Measurements from ENCODE around the gene STK24. TPM values are rescaled to one million over a fixed set of nuclear protein-coding genes. Genes with fewer than 3 reads are reported as not detected.

STK24 gene
- total RNA-seq, 2 donors from 2014 or later, result 55.8 to 63.2 TPM

GRCh38 chr13:98439896-98440295 is 137.0 kb downstream of the STK24 start:
- Histone ChIP-seq H3K4me3 (no peak overlapping the region), H3K9me3 (no peaks in the 10 kb centered on the region), H3K27me3 (no peaks in the 10 kb centered on the region), H3K4me1 (no peaks in the 10 kb centered on the region), H3K36me3 (peaks cover 8% of the 10 kb centered on the region), H3K27ac (no peak overlapping the region)
- no peak for DNase-seq (ENCODE audit: low spot score)
- no peak for TF ChIP-seq CTCF (IDR thresholded peaks at IDR 0.05)

GRCh38 chr13:98439126-98439828 is 137.6 kb downstream of the STK24 start:
- H3K27ac ChIP-seq, result no peak overlapping the region
- DNase-seq (ENCODE audit: low spot score), result no peak
- no peaks in the 10 kb centered on the region for H3K27me3 ChIP-seq
- H3K9me3 ChIP-seq, result no peaks in the 10 kb centered on the region
- H3K4me1 ChIP-seq, result no peaks in the 10 kb centered on the region
- no peak overlapping the region for H3K4me3 ChIP-seq
- TF ChIP-seq CTCF (IDR thresholded peaks at IDR 0.05), result no peak
- peaks cover 8% of the 10 kb centered on the region for H3K36me3 ChIP-seq

GRCh38 chr13:98438246-98439125 is 138.4 kb downstream of the STK24 start:
- Histone ChIP-seq H3K9me3 (no peaks in the 10 kb centered on the region), H3K36me3 (peaks cover 8% of the 10 kb centered on the region), H3K27me3 (no peaks in the 10 kb centered on the region), H3K4me3 (no peak overlapping the region), H3K27ac (no peak overlapping the region), H3K4me1 (no peaks in the 10 kb centered on the region)
- DNase-seq (ENCODE audit: low spot score), result no peak
- no peak for TF ChIP-seq CTCF (IDR thresholded peaks at IDR 0.05)

- no peak for DNase-seq (ENCODE audit: low spot score)
- Histone ChIP-seq H3K27me3 (no peaks in the 10 kb centered on the region), H3K4me1 (no peaks in the 10 kb centered on the region), H3K4me3 (no peak overlapping the region), H3K36me3 (peaks cover 8% of the 10 kb centered on the region), H3K27ac (no peak overlapping the region), H3K9me3 (no peaks in the 10 kb centered on the region)
- TF ChIP-seq CTCF (IDR thresholded peaks at IDR 0.05), result no peak
Measured at GRCh38 chr13:98436233-98436910, 140.5 kb downstream of the STK24 start.

GRCh38 chr13:98435376-98435775 is 141.5 kb downstream of the STK24 start:
- Histone ChIP-seq H3K36me3 (peaks cover 5% of the 10 kb centered on the region), H3K27ac (no peak overlapping the region), H3K27me3 (no peaks in the 10 kb centered on the region), H3K4me1 (no peaks in the 10 kb centered on the region), H3K9me3 (no peaks in the 10 kb centered on the region), H3K4me3 (no peak overlapping the region)
- DNase-seq (ENCODE audit: low spot score), result no peak
- TF ChIP-seq CTCF (IDR thresholded peaks at IDR 0.05), result no peak

All from right atrium auricular region (tissue), 2 donors.